Myocyte (in vitro differentiated cells): ENCODE results near the gene PEF1. TPM values are rescaled to one million over a fixed set of nuclear protein-coding genes. Genes with fewer than 3 reads are reported as not detected.

Experiments
- DNase-seq: peaks from one replicate; pipeline ENCODE4 v3.0.0-alpha.2; 2012; ENCODE audit warnings: low read depth
- total RNA-seq: library from RNA; depleted of rRNA; stranded (reverse); fragments of >200 nt; gene quantifications from 2 replicates; pipeline ENCODE4 v1.2.3, GENCODE V29; 2014

PEF1 gene
- total RNA-seq, 1 donor from 2014 or later: 52.0 TPM

GRCh38 chr1:31586376-31587327 lies 58.0 kb downstream of the PEF1 start:
- DNase-seq: no peak

- DNase-seq: no peak
Measured at GRCh38 chr1:31585736-31586365, 58.8 kb downstream of the PEF1 start.

GRCh38 chr1:31584869-31585735 lies 59.6 kb downstream of the PEF1 start:
- no peak for DNase-seq

GRCh38 chr1:31583995-31584868 lies 60.4 kb downstream of the PEF1 start:
- DNase-seq: peak; percentile 81

DNA sequence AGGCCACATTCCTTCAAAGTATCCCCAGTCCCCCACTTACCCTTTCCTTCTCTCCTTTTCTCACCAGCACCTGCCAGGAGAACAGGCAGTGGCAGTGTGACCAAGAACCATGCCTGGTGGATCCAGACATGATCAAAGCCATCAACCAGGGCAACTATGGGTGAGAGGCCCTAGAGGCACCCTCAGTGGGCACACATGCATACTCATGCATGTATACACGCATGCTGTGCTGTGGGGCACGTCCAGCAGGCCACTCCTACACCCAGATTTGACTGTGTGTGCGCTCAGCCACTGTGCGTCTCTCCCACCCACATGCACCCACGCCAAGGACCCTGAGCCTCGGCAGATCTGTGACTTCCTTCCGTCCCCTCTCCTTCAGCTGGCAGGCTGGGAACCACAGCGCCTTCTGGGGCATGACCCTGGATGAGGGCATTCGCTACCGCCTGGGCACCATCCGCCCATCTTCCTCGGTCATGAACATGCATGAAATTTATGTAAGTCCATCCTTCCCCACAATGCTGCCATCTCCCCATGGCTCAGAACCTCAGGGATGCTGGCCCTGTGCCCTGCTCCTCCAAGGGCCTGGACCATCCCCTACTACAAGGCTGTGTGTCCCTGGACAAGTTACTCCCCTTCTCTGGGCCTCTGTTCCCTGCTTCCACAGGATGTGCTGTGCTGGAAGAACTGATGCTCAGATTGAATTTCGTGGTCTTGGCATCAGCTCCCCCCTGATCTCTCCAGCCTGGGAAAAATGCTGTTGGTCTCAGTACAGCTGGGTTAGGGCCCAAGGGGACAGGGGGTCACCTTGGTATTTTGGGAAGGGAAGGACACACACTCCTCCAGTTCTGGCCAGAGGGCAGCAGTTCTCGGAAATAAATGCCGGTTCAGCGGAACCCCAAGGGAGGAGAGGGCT lies 61.3 kb downstream of the PEF1 start:
- peak; percentile 51 for DNase-seq

DNA sequence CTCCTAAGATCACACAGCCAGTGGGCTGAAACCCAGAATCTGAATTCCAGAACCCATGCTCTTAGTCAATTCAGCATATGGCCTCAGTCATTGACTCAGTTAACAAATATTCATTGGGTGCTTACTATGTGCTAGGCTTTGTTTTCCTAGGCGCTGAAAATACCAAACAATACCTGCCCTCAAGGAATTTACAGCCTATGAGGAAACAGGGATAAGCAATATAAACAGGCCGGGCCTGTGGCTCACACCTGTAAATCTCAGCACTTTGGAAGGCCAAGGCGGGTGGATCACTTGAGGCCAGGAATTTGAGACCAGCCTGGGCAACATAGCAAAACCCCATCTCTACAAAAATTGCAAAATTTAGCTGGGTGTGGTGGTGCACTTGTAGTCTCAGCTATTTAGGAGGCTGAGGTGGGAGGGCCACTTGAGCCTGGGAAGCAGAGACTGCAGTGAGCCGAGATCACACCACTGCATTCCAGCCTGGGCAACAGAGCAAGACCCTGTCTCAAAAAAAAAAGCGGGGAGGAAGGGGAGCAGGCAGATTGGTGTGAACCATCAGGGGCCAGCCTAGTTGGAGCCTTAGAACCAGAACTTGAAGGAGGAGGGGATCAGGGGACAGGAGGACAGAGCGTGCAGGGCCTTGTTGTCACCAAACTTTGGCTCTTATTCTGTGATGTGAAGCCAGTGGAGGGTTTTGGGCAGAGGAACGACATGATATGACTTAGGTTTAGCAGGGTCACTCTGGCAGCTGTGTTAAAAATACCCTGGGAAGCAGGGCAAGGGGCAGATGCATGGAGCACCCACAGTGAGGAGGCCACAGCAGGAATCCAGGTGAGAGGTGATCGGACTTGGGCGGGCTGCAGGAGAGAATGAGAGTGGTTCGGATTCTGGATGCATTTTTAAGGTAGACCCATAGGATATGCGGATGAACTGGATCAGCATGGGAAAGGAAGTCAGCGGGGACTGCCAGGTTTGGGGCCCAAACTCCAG lies 62.6 kb downstream of the PEF1 start:
- no peak for DNase-seq

GRCh38 chr1:31580891-31581603 lies 63.6 kb downstream of the PEF1 start:
- DNase-seq: no peak

- no peak for DNase-seq
Measured at GRCh38 chr1:31580513-31580870, 64.2 kb downstream of the PEF1 start.

Other genes starting within 250 kb of the PEF1 start
- 210 and 313 TPM in 2 replicates for gene SERINC2, start 231.7 kb downstream of the PEF1 start, total RNA-seq
- 0.11 TPM in 1 of 2 replicates, not detected in the other for gene TINAGL1, start 68.4 kb downstream of the PEF1 start, total RNA-seq
- not detected in 2 replicates for gene HCRTR1, start 27.2 kb downstream of the PEF1 start, total RNA-seq
- 27.9 and 37.7 TPM in 2 replicates for gene COL16A1, start 59.1 kb upstream of the PEF1 start, total RNA-seq
- gene ADGRB2, start 119.5 kb upstream of the PEF1 start, total RNA-seq: 15.8 and 20.2 TPM in 2 replicates
- 8.9 and 9.7 TPM in 2 replicates for gene SPOCD1, start 171.1 kb upstream of the PEF1 start, total RNA-seq